ENCODE data around the gene LY6G6F. TPM values are rescaled to one million over a fixed set of nuclear protein-coding genes. Genes with fewer than 3 reads are reported as not detected.

Gene LY6G6F
- polyA plus RNA-seq, 2 of the 4 experiments (the other 2 are of a cell fraction) = not detected

- Histone ChIP-seq H3K4me2 (no peak overlapping the region), H3K4me3 (no peak overlapping the region), H3K4me1 (no peaks in the 10 kb centered on the region), H3K9me3 (no peaks in the 10 kb centered on the region), H3K27ac (no peak overlapping the region)
- DNase-seq (ENCODE audit: low read depth in 1 of 2, low spot score in 1 of 2) = no peak
- ATAC-seq = no peak
- ChIA-PET CTCF (interaction anchor here (0.6 kb wide), 2 partner anchors 83 to 371 kb away, joined by 3 to 4 read pairs; no protein-coding TSS in a partner anchor), POLR2A (no interaction called here)
- WGBS (ENCODE audit: missing lambda C conversion rate) = 65% methylated on average over 5 of the region's 5 CpGs
- FAIRE-seq = no peak
- TF ChIP-seq, protein P1, sequence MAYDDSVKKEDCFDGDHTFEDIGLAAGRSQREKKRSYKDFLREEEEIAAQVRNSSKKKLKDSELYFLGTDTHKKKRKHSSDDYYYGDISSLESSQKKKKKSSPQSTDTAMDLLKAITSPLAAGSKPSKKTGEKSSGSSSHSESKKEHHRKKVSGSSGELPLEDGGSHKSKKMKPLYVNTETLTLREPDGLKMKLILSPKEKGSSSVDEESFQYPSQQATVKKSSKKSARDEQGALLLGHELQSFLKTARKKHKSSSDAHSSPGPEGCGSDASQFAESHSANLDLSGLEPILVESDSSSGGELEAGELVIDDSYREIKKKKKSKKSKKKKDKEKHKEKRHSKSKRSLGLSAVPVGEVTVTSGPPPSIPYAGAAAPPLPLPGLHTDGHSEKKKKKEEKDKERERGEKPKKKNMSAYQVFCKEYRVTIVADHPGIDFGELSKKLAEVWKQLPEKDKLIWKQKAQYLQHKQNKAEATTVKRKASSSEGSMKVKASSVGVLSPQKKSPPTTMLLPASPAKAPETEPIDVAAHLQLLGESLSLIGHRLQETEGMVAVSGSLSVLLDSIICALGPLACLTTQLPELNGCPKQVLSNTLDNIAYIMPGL (CRISPR knock-in tag; IDR thresholded peaks at IDR 0.05; ENCODE audit: borderline replicate concordance) = no peak
- no peak for TF ChIP-seq HDAC2 (IDR thresholded peaks at IDR 0.05)
- no peak for TF ChIP-seq NPAS2 (CRISPR knock-in tag; IDR thresholded peaks at IDR 0.05; ENCODE audit: borderline replicate concordance)
- TF ChIP-seq RAD21 (conservative IDR thresholded peaks at IDR 0.05 in 1 of 2, IDR thresholded peaks at IDR 0.05 in 1 of 2) = no peak
- TF ChIP-seq FOSB (CRISPR knock-in tag; IDR thresholded peaks at IDR 0.05) = no peak
- TF ChIP-seq EHMT2 (IDR thresholded peaks at IDR 0.05; ENCODE audit: low read depth) = no peak
- TF ChIP-seq CEBPB (IDR thresholded peaks at IDR 0.05) = no peak
- TF ChIP-seq, protein P2, sequence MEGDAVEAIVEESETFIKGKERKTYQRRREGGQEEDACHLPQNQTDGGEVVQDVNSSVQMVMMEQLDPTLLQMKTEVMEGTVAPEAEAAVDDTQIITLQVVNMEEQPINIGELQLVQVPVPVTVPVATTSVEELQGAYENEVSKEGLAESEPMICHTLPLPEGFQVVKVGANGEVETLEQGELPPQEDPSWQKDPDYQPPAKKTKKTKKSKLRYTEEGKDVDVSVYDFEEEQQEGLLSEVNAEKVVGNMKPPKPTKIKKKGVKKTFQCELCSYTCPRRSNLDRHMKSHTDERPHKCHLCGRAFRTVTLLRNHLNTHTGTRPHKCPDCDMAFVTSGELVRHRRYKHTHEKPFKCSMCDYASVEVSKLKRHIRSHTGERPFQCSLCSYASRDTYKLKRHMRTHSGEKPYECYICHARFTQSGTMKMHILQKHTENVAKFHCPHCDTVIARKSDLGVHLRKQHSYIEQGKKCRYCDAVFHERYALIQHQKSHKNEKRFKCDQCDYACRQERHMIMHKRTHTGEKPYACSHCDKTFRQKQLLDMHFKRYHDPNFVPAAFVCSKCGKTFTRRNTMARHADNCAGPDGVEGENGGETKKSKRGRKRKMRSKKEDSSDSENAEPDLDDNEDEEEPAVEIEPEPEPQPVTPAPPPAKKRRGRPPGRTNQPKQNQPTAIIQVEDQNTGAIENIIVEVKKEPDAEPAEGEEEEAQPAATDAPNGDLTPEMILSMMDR (IDR thresholded peaks at IDR 0.05) = no peak
- TF ChIP-seq SMC3 (IDR thresholded peaks at IDR 0.05) = no peak
- TF ChIP-seq EHF (CRISPR knock-in tag; IDR thresholded peaks at IDR 0.05) = no peak
- TF ChIP-seq, protein P3, sequence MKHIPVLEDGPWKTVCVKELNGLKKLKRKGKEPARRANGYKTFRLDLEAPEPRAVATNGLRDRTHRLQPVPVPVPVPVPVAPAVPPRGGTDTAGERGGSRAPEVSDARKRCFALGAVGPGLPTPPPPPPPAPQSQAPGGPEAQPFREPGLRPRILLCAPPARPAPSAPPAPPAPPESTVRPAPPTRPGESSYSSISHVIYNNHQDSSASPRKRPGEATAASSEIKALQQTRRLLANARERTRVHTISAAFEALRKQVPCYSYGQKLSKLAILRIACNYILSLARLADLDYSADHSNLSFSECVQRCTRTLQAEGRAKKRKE (CRISPR knock-in tag; IDR thresholded peaks at IDR 0.05; ENCODE audit: low read depth) = no peak
- no peak for TF ChIP-seq CBX2 (IDR thresholded peaks at IDR 0.05; ENCODE audit: borderline replicate concordance, low read depth)
- TF ChIP-seq POLR2A (IDR thresholded peaks at IDR 0.05; ENCODE audit: low read length) = no peak
- no peak for TF ChIP-seq BHLHE40 (IDR thresholded peaks at IDR 0.05; ENCODE audit: low read depth, low read length)
- TF ChIP-seq, protein P4, sequence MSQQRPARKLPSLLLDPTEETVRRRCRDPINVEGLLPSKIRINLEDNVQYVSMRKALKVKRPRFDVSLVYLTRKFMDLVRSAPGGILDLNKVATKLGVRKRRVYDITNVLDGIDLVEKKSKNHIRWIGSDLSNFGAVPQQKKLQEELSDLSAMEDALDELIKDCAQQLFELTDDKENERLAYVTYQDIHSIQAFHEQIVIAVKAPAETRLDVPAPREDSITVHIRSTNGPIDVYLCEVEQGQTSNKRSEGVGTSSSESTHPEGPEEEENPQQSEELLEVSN (IDR thresholded peaks at IDR 0.05; ENCODE audit: borderline replicate concordance, low read depth) = no peak
Observed at GRCh38 chr6:31720196-31720770, 13.6 kb downstream of the LY6G6F start.

DNA sequence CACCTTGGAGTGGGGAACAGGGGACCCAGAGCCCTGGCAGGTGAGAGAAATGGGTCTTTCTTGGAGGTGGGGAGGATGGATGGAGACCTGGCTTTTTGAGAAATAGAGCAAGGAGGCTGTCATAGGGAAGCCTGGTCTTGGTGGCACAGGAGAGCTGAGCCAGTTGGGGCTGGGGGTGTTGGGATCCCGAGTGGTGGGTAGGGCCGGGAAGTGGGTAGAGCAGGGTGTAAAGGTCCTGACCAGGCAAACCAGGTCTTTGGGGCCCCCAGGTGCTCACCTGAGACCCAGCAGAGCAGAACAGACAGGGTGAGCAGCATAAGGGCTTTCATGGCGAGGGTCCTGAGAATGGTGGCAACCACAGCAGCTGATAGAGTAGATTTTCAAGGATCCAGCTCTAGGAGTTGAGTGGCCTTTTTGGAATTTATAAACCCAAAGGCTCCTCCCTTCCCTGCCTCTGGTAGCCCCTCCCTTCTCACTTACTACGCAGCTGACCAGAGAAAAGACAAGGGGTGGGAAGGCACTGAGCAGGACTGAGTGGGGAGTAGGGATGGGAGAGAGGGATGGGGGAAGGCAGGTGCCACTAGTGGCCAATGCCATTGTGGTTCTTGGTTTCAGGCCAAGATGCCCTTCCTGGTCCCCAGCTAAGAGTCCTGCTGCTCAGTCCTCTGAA, 14.8 kb downstream of the LY6G6F start, which contains the start of gene LY6G6C:
TSS of gene LY6G6C (minus strand) at position 396 of the 670 bp plus-strand sequence. CDS start at position 329, 67 bp downstream.
- no peaks in the 10 kb centered on the region for H3K4me1 ChIP-seq
- no peak within 1 kb of the TSS for H3K27ac ChIP-seq
- CTCF ChIA-PET = interaction anchor here (0.9 to 1.6 kb wide), 3 partner anchors 9 to 109 kb away, joined by 3 to 6 read pairs (median 3); no protein-coding TSS in a partner anchor
- WGBS (ENCODE audit: missing lambda C conversion rate) = 54% methylated on average over 4 of the region's 4 CpGs
- no peak for FAIRE-seq
- TF ChIP-seq NPAS2 (CRISPR knock-in tag; IDR thresholded peaks at IDR 0.05; ENCODE audit: borderline replicate concordance) (no peak), JUN (IDR thresholded peaks at IDR 0.05) (no peak), RCOR1 (IDR thresholded peaks at IDR 0.05; ENCODE audit: low read depth, low read length) (no peak), JUNB (IDR thresholded peaks at IDR 0.05) (no peak), SMC3 (IDR thresholded peaks at IDR 0.05) (no peak), HOXB5 (CRISPR knock-in tag; IDR thresholded peaks at IDR 0.05) (no peak), SREBF2 (IDR thresholded peaks at IDR 0.05) (no peak), NFE2L2 (conservative IDR thresholded peaks at IDR 0.05; ENCODE audit: low read length) (no peak), MAFK (IDR thresholded peaks at IDR 0.05; ENCODE audit: partially characterized antibody) (no peak), POLR2AphosphoS2 (conservative IDR thresholded peaks at IDR 0.05; ENCODE audit: low read length) (no peak), EP300 (IDR thresholded peaks at IDR 0.05) (no peak), RARB (CRISPR knock-in tag; IDR thresholded peaks at IDR 0.05) (no peak), TFCP2L1 (CRISPR knock-in tag; IDR thresholded peaks at IDR 0.05) (no peak), CBX8 (IDR thresholded peaks at IDR 0.05) (no peak)
- TF ChIP-seq, protein P5, sequence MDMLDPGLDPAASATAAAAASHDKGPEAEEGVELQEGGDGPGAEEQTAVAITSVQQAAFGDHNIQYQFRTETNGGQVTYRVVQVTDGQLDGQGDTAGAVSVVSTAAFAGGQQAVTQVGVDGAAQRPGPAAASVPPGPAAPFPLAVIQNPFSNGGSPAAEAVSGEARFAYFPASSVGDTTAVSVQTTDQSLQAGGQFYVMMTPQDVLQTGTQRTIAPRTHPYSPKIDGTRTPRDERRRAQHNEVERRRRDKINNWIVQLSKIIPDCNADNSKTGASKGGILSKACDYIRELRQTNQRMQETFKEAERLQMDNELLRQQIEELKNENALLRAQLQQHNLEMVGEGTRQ (IDR thresholded peaks at IDR 0.05) = no peak
- DNase-seq (ENCODE audit: low read depth in 1 of 2, low spot score in 1 of 2) = no peak
- no peak for ATAC-seq
- no peak within 1 kb of the TSS for H3K4me3 ChIP-seq
- H3K4me2 ChIP-seq = no peak within 1 kb of the TSS
- no peaks in the 10 kb centered on the region for H3K9me3 ChIP-seq
- POLR2A ChIA-PET = no interaction called here
